Right lobe of liver (tissue), 6 donors: ENCODE results near the gene TH. TPM values are rescaled to one million over a fixed set of nuclear protein-coding genes. Genes with fewer than 3 reads are reported as not detected.

Source experiments
- ATAC-seq, 4 donors: fragments of 200-7000 bp; cut with Tn5 transposase; one replicate each; pipeline ENCODE4 v1.9.1; 2020; ENCODE audit warnings: mild to moderate bottlenecking in 4 of 4, moderate library complexity in 4 of 4
- DNase-seq, 3 donors: peaks; one replicate each; pipeline ENCODE4 v3.0.0-alpha.2; 2020
- H3K27ac ChIP-seq, 3 donors: fragments of 200-600 bp; one replicate each; pipeline ENCODE4 v1.8.0; 2022
- H3K27me3 ChIP-seq, 2 donors: fragments of 200-600 bp; one replicate each; pipeline ENCODE4 v1.8.0; 2022
- H3K36me3 ChIP-seq, 4 donors: fragments of 200-600 bp; sonication (generic) in 1 of 4; one replicate each; pipeline versions ENCODE4 v1.5.1 to v1.8.0; 2017 to 2022; ENCODE audit warnings: control low read depth in 1 of 4
- H3K4me1 ChIP-seq, 4 donors: fragments of 200-600 bp; sonication (generic) in 1 of 4; one replicate each; pipeline versions ENCODE4 v1.5.1 to v1.8.0; 2017 to 2022; ENCODE audit warnings: control low read depth in 1 of 4
- H3K4me3 ChIP-seq, 3 donors: fragments of 200-600 bp; one replicate each; pipeline ENCODE4 v1.8.0; 2022
- H3K9me3 ChIP-seq, 4 donors: fragments of 200-600 bp; sonication (generic) in 1 of 4; one replicate each; pipeline versions ENCODE4 v1.5.1 to v1.8.0; 2017 to 2022; ENCODE audit warnings: control low read depth in 1 of 4
- CTCF ChIP-seq, 4 donors: fragments of 200-600 bp in 3 of 4; fragments of 450-650 bp in 1 of 4; IDR thresholded peaks; one replicate each; pipeline versions ENCODE4 v1.5.1 to v1.8.0; 2016 to 2022; ENCODE audit warnings: antibody characterized with exemption in 4 of 4, mild to moderate bottlenecking in 2 of 4
- POLR2A ChIP-seq: fragments of 450-650 bp; IDR thresholded peaks from one replicate; pipeline ENCODE4 v1.6.1; 2017; ENCODE audit warnings: antibody characterized with exemption, mild to moderate bottlenecking
- WGBS: methylation state at CpG from one replicate; pipeline ENCODE4 v1.1.6; 2018; ENCODE audit warnings: low coverage, low lambda C conversion rate; ENCODE audit not compliant: insufficient coverage; ENCODE audit errors: missing lambda C conversion rate; 5-methylcytosine and 5-hydroxymethylcytosine counted together
- intact Hi-C, 2 donors: fragments of 100-400 bp; cut with DNase I; formaldehyde crosslinking; loops; one replicate each; pipeline versions ENCODE4 v1.11.2 to v1.14.1; 2022
- total RNA-seq, 6 experiments: library from RNA; depleted of rRNA in 2 of 6; stranded (reverse); fragments of >200 nt in 2 of 6; fragmentation: NEBNext Ultra II Directional in 3 of 6; extraction: Animal tissue kit (Norgen Biotek cat#: 25700) in 3 of 6; gene quantifications; one replicate each; pipeline versions ENCODE4 v1.1.0 to v1.2.4, GENCODE V29; 2016 to 2023
- donor health status: DM: no; HTN: yes; CAD: no.
- donor health status: DM: no; HTN: no; CAD: no.
- donor health status: DM: no; HTN: no; CAD: no.
- donor health status: DM: no; HTN: yes; CAD: no.
- donor health status: DM: no; HTN: yes; CAD: no.

The TH gene
- total RNA-seq, 6 experiments from 2014 or later: 0.51 to 0.64 TPM; not detected in 4

GRCh38 chr11:2172676-2173075 is 1.1 kb upstream of the TH start:
- 50% methylated on average over 2 of the region's 12 CpGs for WGBS
- intact Hi-C loops: no loop called here
- no peak for ATAC-seq
- no peak for DNase-seq
- TF ChIP-seq POLR2A: no peak
- no peak for TF ChIP-seq CTCF (IDR thresholded peaks at IDR 0.05)
- Histone ChIP-seq H3K27ac (no peak overlapping the region), H3K4me1 (peaks cover 0 to 15% (median 0%) of the 10 kb centered on the region in 4 donors), H3K27me3 (no peaks in the 10 kb centered on the region), H3K4me3 (no peak overlapping the region), H3K9me3 (no peaks in the 10 kb centered on the region), H3K36me3 (no peaks in the 10 kb centered on the region)

DNA sequence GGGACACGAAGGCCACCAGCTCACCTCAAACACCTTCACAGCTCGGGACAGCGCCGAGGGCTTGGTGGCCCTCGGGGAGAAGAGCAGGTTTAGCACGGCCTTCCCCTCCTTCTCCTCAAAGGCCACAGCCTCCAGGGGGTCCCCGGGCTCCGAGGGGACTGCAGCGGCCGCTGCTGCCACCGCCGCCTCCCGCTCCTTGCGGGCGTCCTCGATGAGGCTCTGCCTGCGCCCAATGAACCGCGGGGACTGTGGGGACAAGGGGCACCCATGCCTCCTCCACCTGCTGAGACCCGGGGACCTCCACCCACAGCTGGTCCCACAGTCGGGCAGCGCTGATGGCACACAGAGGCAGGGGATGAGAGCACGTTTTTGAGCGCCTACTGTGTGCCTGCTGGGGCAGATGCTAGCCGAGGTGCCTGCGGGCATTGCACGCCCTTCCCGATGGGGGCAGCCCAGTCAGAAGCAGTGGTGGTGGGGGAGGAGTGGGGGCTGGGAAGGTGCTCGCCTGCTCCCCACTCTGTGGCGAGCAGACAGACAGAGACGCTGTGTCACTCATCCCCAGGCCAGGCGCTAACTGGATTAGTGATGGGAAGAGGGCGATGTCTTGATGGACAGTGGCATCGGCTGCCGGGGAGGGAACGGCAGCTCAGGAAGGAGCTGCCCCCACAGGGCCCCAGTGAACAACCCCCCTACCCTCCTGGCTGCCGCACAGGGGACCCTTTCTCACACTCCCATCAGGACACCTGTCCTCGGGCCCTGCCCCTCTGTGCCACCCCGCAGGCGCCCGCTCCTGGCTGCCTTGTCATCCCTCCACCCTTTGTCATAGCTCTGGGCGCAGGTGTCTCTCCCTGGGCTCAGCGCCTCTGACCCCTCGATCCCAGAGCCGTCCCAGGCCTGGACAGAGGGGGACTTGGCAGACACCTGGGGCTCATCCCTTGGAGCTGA is 1.7 kb downstream of the TH start:
- H3K36me3 ChIP-seq: no peaks in the 10 kb centered on the region
- ATAC-seq (no peak), DNase-seq (no peak)
- peaks cover 0 to 23% (median 0%) of the 10 kb centered on the region in 4 donors for H3K4me1 ChIP-seq
- no peak for TF ChIP-seq POLR2A
- TF ChIP-seq CTCF (IDR thresholded peaks at IDR 0.05): no peak
- no peaks in the 10 kb centered on the region for H3K9me3 ChIP-seq
- whole genome bisulfite sequencing: 77% methylated on average over 13 of the region's 45 CpGs
- intact Hi-C loops: no loop called here
- no peak overlapping the region for H3K4me3 ChIP-seq
- no peak overlapping the region for H3K27ac ChIP-seq
- no peaks in the 10 kb centered on the region for H3K27me3 ChIP-seq

DNA sequence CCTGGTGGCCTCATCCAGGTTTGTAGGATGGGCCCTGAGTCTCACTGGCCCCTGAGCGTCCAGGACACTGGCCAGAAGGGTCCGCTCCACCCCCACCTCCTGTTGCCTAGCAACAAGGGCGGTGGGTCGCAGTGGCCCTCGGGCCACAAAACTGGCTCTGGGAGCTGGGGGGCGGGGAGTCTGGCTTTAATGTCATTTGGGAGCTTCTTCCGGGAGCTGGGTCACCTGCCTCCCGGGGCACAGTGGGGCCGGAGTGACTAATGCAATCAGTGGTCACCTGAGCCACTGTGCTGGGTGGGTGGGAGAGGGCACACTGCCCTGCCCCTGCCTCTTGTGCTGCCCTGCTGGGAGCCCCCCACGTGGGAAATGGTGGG is 2.6 kb downstream of the TH start:
- H3K27ac ChIP-seq: no peak overlapping the region
- intact Hi-C loops: no loop called here
- H3K27me3 ChIP-seq: no peaks in the 10 kb centered on the region
- peaks cover 0 to 23% (median 0%) of the 10 kb centered on the region in 4 donors for H3K4me1 ChIP-seq
- TF ChIP-seq CTCF (IDR thresholded peaks at IDR 0.05) (no peak), POLR2A (no peak)
- no peak for DNase-seq
- H3K36me3 ChIP-seq: no peaks in the 10 kb centered on the region
- H3K9me3 ChIP-seq: no peaks in the 10 kb centered on the region
- H3K4me3 ChIP-seq: no peak overlapping the region
- peak in 1 of 4 donors; percentile 25 for ATAC-seq
- WGBS: no CpG with 5 or more reads among the region's 10 CpGs

GRCh38 chr11:2168286-2169004 is 3.2 kb downstream of the TH start:
- no peak overlapping the region for H3K4me3 ChIP-seq
- H3K36me3 ChIP-seq: no peaks in the 10 kb centered on the region
- no peaks in the 10 kb centered on the region for H3K27me3 ChIP-seq
- no peak overlapping the region for H3K27ac ChIP-seq
- DNase-seq (no peak), ATAC-seq (peak in 3 of 4 donors; percentile 10 to 48 (median 23))
- H3K4me1 ChIP-seq: peaks cover 0 to 23% (median 0%) of the 10 kb centered on the region in 4 donors
- 78% methylated on average over 7 of the region's 33 CpGs for WGBS
- TF ChIP-seq POLR2A: no peak
- TF ChIP-seq CTCF (IDR thresholded peaks at IDR 0.05): no peak
- no peaks in the 10 kb centered on the region for H3K9me3 ChIP-seq
- intact Hi-C loops: no loop called here
